Stimulated activated CD4-positive, alpha-beta T cell treated with anti-CD3 and anti-CD28 coated beads, Interleukin-12 subunit alpha, Interleukin-12 subunit beta, amount 100 ng/mL, for 48 hours (primary cell): ENCODE results near the gene FOLH1.
"Not testable (repeated sequence)": the region's sequence is repeated elsewhere in the genome, so short reads cannot be mapped to it uniquely, and the experiment has no call there.

ENCODE experiments used
- DNase-seq, 3 donors: peaks; one replicate each; pipeline ENCODE4 v3.0.0-alpha.2; 2020; ENCODE audit warnings: low read depth in 2 of 3, low spot score in 1 of 3

Gene FOLH1

DNA sequence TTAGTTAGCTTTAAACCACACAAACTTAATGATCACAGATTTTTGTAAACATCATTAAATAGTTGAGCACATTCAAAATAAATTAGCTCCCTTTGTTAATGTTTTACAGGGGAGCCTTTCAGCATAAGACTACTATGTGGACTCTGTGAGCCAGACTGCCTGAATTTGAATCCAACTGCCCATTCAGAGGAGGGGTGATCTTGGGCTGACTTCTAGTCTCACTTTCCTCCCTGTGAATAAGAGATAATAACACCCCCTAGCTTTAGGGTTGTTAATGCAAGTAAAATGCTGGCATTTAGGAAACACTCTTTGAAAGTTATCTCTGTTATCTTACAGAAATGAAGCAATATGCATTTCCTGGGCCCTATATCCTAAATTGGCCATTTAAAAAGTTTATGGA is 23.6 kb downstream of the FOLH1 start:
- not testable (repeated sequence) for DNase-seq

DNA sequence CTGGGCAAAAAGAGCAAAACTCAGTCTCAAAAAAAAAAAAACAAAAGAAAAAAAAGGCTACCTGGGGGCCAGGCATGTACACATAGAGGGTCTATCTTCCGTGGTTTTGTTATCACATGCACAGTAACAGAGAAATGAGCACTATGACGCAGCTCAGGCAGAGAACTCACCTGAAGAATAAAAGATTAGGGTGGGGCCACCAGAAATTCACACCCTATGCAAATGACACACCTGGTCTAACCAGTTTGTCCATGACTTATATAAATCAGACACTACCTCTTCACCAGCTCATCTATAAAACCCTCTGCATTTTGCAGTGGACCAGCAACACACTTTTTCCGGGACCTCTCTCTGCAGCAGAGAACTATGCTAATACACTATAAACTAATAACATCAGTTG is 30.5 kb downstream of the FOLH1 start:
- DNase-seq, result not testable (repeated sequence)

DNA sequence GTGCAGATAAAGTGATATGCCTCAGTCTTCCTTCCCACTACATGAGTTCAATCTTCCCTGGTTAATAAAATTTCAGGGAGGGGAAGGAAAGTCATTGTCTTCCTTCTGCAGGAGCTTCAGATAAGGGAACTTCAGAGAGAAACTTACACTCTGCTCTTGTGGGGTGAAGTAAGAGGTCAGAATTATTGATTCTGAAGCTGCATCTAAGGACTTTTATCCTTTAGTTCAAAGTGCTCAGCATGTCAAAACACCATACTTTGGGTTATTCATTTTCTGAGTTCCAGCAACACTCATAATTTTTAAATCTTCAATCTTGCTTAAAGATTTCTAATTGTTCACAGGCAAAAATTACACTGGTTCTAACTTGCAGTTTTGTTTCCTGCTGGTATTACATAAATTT is 33.0 kb downstream of the FOLH1 start:
- DNase-seq, result not testable (repeated sequence)

DNA sequence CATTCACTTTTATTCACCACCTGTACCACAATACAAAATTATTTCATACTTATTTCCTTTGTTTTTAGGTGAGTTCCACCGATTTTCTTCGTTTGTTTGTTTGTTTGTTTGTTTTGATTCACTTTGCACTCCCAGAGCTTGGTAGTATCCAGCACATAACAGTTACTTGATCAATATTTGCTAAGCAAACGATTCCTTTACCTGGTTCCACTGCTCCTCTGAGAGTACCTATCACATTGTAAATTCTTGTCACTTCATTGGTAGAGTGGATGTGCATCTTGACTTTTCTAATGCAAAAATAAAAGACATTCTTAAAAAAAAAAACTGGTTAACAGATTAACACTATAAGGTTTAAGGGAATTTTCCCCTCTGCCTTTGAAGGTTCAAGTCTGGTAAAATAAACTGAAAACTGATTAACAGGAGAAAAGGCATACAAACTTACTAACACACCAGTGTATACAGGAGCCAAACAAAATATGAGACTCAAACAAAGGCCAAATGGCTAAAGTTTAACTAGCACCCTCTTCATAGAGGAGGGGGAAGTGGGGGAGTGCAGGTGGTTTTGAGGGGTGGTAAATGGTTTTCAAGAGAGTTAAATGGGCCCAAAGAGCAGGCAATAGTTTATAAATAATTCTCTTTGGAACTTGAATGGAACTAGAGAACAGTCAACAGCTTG is 33.6 kb downstream of the FOLH1 start:
- not testable (repeated sequence) for DNase-seq

DNA sequence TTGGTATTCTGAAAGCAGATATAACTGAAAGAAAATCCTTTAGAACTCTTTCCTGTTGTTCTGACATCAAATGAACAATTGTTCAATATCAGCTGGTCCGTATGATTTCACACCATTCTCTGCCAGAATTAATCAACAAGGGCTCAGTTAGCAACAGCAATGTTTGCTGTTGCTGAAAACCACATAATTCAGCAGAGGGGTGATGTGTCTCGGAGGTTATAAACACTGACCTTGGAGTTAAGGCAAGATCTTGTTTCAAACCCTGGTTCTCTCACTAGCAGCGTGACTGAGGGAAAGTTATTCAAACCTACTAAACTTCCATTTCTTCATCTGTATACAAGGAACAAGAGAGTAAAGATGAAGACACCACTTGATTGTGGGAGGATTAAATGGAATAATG is 36.8 kb downstream of the FOLH1 start:
- not testable (repeated sequence) for DNase-seq

DNA sequence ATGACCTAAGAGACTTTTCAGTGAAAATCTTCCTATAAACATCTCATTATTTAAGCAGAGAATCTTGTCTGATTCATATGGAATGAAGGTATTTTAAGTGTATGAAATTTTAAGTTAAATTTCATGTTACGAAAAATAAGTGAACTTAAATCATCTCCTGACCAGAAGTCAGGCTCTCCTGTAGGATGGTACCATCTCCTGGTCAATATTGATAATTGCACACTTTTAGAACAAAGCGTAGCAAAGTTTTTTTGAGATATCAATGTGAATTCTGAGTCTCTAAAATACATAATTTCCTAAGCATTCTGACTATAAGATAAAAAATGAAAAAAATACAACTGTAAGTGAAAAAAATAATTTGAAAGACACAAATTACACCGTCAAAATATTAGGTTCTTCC is 38.8 kb downstream of the FOLH1 start:
- DNase-seq, result not testable (repeated sequence)

DNA sequence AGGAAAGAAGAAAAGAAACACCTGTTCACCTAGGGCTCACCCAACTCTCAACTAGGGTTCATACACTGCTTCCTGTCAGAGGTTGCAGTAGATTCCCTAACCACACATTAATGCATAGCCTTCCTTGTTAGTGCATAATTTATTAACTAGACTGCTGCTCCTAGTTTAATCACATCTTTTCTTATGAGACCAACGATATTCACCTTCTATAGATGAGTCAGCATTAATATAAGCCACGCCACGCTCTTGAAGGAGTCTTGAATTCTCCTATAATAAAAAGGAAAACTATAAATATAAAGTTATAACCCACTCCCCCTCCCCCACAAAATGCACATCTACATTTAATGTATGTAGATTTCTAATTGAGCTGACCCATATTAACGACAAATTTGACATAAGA is 39.4 kb downstream of the FOLH1 start:
- not testable (repeated sequence) for DNase-seq

DNA sequence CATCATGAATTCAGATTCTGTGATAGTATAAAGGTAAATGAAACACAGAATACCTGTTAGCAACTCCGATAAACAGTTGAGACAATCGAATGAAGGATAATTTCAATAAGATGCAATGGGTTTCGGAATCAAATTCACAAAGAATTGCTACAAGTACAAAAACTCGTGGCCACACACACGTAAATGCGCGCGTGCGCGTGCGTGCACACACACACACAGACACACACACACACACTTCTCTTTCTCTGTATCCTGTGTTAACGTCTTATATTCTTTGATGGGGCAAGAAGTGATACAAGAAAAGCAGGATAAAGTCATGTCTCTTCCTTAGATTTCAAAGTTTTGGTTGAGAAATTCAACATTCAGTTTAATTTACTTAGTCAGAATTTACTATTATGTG is 57.2 kb downstream of the FOLH1 start:
- no peak for DNase-seq

DNA sequence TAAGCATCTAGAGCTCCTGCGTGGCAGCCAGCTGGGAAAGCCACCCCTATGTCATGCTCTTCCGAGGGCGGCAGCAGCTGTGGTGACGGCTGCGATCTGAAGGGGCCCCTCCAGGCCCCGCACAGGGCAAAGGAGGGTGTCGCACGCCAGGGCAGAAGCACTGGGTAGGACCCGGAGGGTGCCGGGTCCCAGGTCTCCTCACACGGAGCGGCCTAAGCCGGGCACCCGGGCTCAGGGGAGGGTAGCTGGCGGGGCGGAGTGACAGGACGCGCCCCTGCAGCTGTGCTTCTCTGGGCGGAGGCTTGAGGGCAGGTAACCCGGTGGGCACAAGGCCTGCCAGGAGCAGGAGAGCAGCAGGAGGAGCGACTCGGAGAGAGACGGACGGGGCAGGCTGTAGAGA is 106.0 kb downstream of the FOLH1 start:
- not testable (repeated sequence) for DNase-seq
